Adrenal gland (tissue), 12 donors: ENCODE measurements around the gene TRIM24. TPM values are rescaled to one million over a fixed set of nuclear protein-coding genes. Genes with fewer than 3 reads are reported as not detected.
A peak's percentile ranks its signal among the peaks of the same experiment; 100 is the strongest.
"Not testable (repeated sequence)": the region's sequence is repeated elsewhere in the genome, so short reads cannot be mapped to it uniquely, and the experiment has no call there.

Source experiments
- DNase-seq, 7 donors: peaks; one replicate each; pipeline ENCODE4 v3.0.0-alpha.2; 2019 to 2020
- H3K27ac ChIP-seq, 5 donors: fragments of 200-600 bp; sonication (generic) in 4 of 5; 1 replicate in 3 of 5; 2 replicates in 2 of 5; pipeline versions ENCODE4 v1.5.1 to v1.8.0; 2016 to 2020; ENCODE audit warnings: mild to moderate bottlenecking in 1 of 5
- H3K27me3 ChIP-seq: fragments of 200-600 bp; 2 replicates; pipeline ENCODE4 v1.8.0; 2021
- H3K36me3 ChIP-seq, 2 donors: fragments of 200-600 bp; replicated peaks in 1 of 2; 1 replicate in 1 of 2; 2 replicates in 1 of 2; pipeline versions ENCODE4 v1.5.1 to v1.8.0; 2018 to 2022
- H3K4me1 ChIP-seq, 2 donors: fragments of 200-600 bp; replicated peaks in 1 of 2; 1 replicate in 1 of 2; 2 replicates in 1 of 2; pipeline versions ENCODE4 v1.5.1 to v1.8.0; 2018 to 2021
- H3K4me3 ChIP-seq, 4 donors: fragments of 200-600 bp; sonication (generic) in 3 of 4; one replicate each; pipeline ENCODE4 v1.5.1; 2016 to 2018
- H3K9me3 ChIP-seq, 3 donors: fragments of 200-600 bp; sonication (generic) in 1 of 3; replicated peaks in 1 of 3; 1 replicate in 2 of 3; 2 replicates in 1 of 3; pipeline versions ENCODE4 v1.5.1 to v1.8.0; 2016 to 2021
- CTCF ChIP-seq, 6 experiments: fragments of 450-650 bp in 4 of 6; fragments of 200-600 bp in 2 of 6; sonication (generic) in 1 of 6; IDR thresholded peaks; 1 replicate in 5 of 6; 2 replicates in 1 of 6; pipeline versions ENCODE4 v1.5.1 to v1.8.0; 2016 to 2021; ENCODE audit warnings: antibody characterized with exemption in 6 of 6, mild to moderate bottlenecking in 2 of 6, moderate library complexity in 1 of 6
- POLR2A ChIP-seq, 2 donors: fragments of 450-650 bp; IDR thresholded peaks; one replicate each; pipeline ENCODE4 v1.6.1; 2017; ENCODE audit warnings: antibody characterized with exemption in 2 of 2, mild to moderate bottlenecking in 2 of 2, moderate library complexity in 1 of 2
- WGBS, 4 donors: extraction: QIAGEN DNeasy Blood & Tissue Kit in 2 of 4; methylation state at CpG; one replicate each; pipeline versions ENCODE4 v1.1.5 to v1.1.7; 2013 to 2017; 5-methylcytosine and 5-hydroxymethylcytosine counted together
- intact Hi-C, 2 donors: fragments of 100-400 bp; cut with DNase I; formaldehyde crosslinking; loops; one replicate each; pipeline versions ENCODE4 v1.14.1 to v1.15.0; 2022 to 2023
- polyA plus RNA-seq, 3 donors: library from polyadenylated mRNA; stranded (reverse); fragments of 200-250 nt in 2 of 3; fragments of 350-450 nt in 1 of 3; fragmentation: Illumina TruSeq in 1 of 3; extraction: RNeasy Lipid Tissue Mini Kit (QIAGEN cat#74804) in 1 of 3; gene quantifications; one replicate each; pipeline ENCODE4 v1.2.3, GENCODE V29; 2013 to 2014
- total RNA-seq, 9 donors: library from RNA; depleted of rRNA in 4 of 9; stranded (reverse); fragments of >200 nt in 4 of 9; fragments of 120-200 nt in 1 of 9; fragmentation: NEBNext Ultra II Directional in 1 of 9; extraction: Animal tissue kit (Norgen Biotek cat#: 25700) in 1 of 9; gene quantifications; one replicate each; pipeline versions ENCODE4 v1.1.0 to v1.2.4, GENCODE V29; 2013 to 2023
- donor health status: healthy with polysubstance abuse.
- donor health status: Bipolar disorder and iron deficiency.
- donor health status: DM: yes; HTN: yes; CAD: no.
- donor health status: DM: no; HTN: no; CAD: no.
- donor health status: DM: no; HTN: no; CAD: no.
- donor health status: DM: yes; HTN: yes; CAD: no.

TRIM24 gene
- total and polyA plus RNA-seq, 12 donors: 22.7 to 103 (median 59.4) TPM

GRCh38 chr7:138525757-138526156 is 65.7 kb downstream of the TRIM24 start:
- no peak for TF ChIP-seq POLR2A (IDR thresholded peaks at IDR 0.05)
- TF ChIP-seq CTCF (IDR thresholded peaks at IDR 0.05): no peak
- H3K36me3 ChIP-seq: peaks cover 0 to 2% of the 10 kb centered on the region in 2 donors
- DNase-seq: no peak
- no peak overlapping the region for H3K4me3 ChIP-seq
- WGBS, 4 donors: 98 to 100% (median 99%) methylated on average over 3 of the region's 3 CpGs
- H3K27me3 ChIP-seq: no peaks in the 10 kb centered on the region
- H3K9me3 ChIP-seq: peaks cover 0 to 20% (median 13%) of the 10 kb centered on the region in 3 donors
- H3K27ac ChIP-seq: no peak overlapping the region
- peaks cover 0 to 7% of the 10 kb centered on the region in 2 donors for H3K4me1 ChIP-seq
- intact Hi-C loops: no loop called here

GRCh38 chr7:138527746-138528223 is 67.7 kb downstream of the TRIM24 start:
- no peak for TF ChIP-seq CTCF (IDR thresholded peaks at IDR 0.05)
- no peak for TF ChIP-seq POLR2A (IDR thresholded peaks at IDR 0.05)
- DNase-seq: peak; percentile 46 to 84 (median 74)
- no peaks in the 10 kb centered on the region for H3K36me3 ChIP-seq
- H3K4me1 ChIP-seq: peaks cover 0 to 7% of the 10 kb centered on the region in 2 donors
- peak overlapping the region in 3 of 5 donors; percentile 19 to 48 (median 43) for H3K27ac ChIP-seq
- peaks cover 0 to 20% (median 13%) of the 10 kb centered on the region in 3 donors for H3K9me3 ChIP-seq
- WGBS, 4 donors: 68 to 77% (median 72%) methylated on average over 5 of the region's 5 CpGs
- intact Hi-C loops: no loop called here
- no peak overlapping the region for H3K4me3 ChIP-seq
- no peaks in the 10 kb centered on the region for H3K27me3 ChIP-seq

- H3K27ac ChIP-seq, DNase-seq, H3K27me3 ChIP-seq, intact Hi-C loops, H3K9me3 ChIP-seq, H3K4me1 ChIP-seq, H3K4me3 ChIP-seq, H3K36me3 ChIP-seq: not testable (repeated sequence)
- WGBS, 4 donors: 91 to 98% (median 93%) methylated on average over 9 to 20 of the region's 20 CpGs
Measured at GRCh38 chr7:138536833-138537232, 76.8 kb downstream of the TRIM24 start.

GRCh38 chr7:138538518-138538917 is 78.5 kb downstream of the TRIM24 start:
- Histone ChIP-seq H3K27me3 (no peaks in the 10 kb centered on the region), H3K4me3 (no peak overlapping the region), H3K36me3 (peaks cover 0 to 10% of the 10 kb centered on the region in 2 donors), H3K9me3 (no peaks in the 10 kb centered on the region), H3K4me1 (peaks cover 0 to 8% of the 10 kb centered on the region in 2 donors), H3K27ac (no peak overlapping the region)
- TF ChIP-seq CTCF (IDR thresholded peaks at IDR 0.05) (no peak), POLR2A (IDR thresholded peaks at IDR 0.05) (no peak)
- WGBS, 4 donors: 31 to 59% (median 54%) methylated on average over 2 of the region's 2 CpGs
- intact Hi-C loops: no loop called here
- no peak for DNase-seq

GRCh38 chr7:138538997-138539644 is 79.1 kb downstream of the TRIM24 start:
- DNase-seq: no peak
- no peak overlapping the region for H3K27ac ChIP-seq
- peaks cover 0 to 8% of the 10 kb centered on the region in 2 donors for H3K4me1 ChIP-seq
- peaks cover 0 to 10% of the 10 kb centered on the region in 2 donors for H3K36me3 ChIP-seq
- H3K9me3 ChIP-seq: no peaks in the 10 kb centered on the region
- 95 to 100% (median 98%) methylated on average over 2 of the region's 2 CpGs for WGBS, 4 donors
- intact Hi-C loops: no loop called here
- TF ChIP-seq POLR2A (IDR thresholded peaks at IDR 0.05) (no peak), CTCF (IDR thresholded peaks at IDR 0.05) (no peak)
- no peaks in the 10 kb centered on the region for H3K27me3 ChIP-seq
- no peak overlapping the region for H3K4me3 ChIP-seq
